Parathyroid adenoma (tissue), 2 donors: Measurements from ENCODE around the gene DCUN1D3.
A peak's percentile ranks its signal among the peaks of the same experiment; 100 is the strongest.

Experiments
- H2AFZ ChIP-seq: fragments of 300-600 bp; sonication (generic); one replicate; pipeline ENCODE4 v1.7.0; 2017; ENCODE audit warnings: antibody characterized with exemption, mild to moderate bottlenecking
- H3K27ac ChIP-seq: fragments of 300-600 bp; sonication (generic); one replicate; pipeline ENCODE4 v1.7.0; 2017
- H3K27me3 ChIP-seq: fragments of 300-600 bp; sonication (generic); one replicate; pipeline ENCODE4 v1.7.0; 2017; ENCODE audit warnings: low read length; ENCODE audit not compliant: control insufficient read depth, insufficient read depth
- H3K36me3 ChIP-seq: fragments of 300-600 bp; sonication (generic); one replicate; pipeline ENCODE4 v1.7.0; 2017; ENCODE audit warnings: low read length; ENCODE audit not compliant: control insufficient read depth, insufficient read depth
- H3K4me1 ChIP-seq: fragments of 300-600 bp; sonication (generic); one replicate; pipeline ENCODE4 v1.7.0; 2017; ENCODE audit warnings: control low read depth
- H3K4me2 ChIP-seq: fragments of 300-600 bp; sonication (generic); one replicate; pipeline ENCODE4 v1.7.0; 2017; ENCODE audit warnings: low read length
- H3K4me3 ChIP-seq: fragments of 300-600 bp; sonication (generic); one replicate; pipeline ENCODE4 v1.7.0; 2017; ENCODE audit warnings: low read depth, low read length
- H3K79me2 ChIP-seq: fragments of 300-600 bp; sonication (generic); one replicate; pipeline ENCODE4 v1.7.0; 2017; ENCODE audit warnings: control low read depth
- H3K9ac ChIP-seq: fragments of 300-600 bp; sonication (generic); one replicate; pipeline ENCODE4 v1.7.0; 2017; ENCODE audit warnings: mild to moderate bottlenecking
- H3K9me3 ChIP-seq: fragments of 300-600 bp; sonication (generic); one replicate; pipeline ENCODE4 v1.7.0; 2017; ENCODE audit warnings: low read length; ENCODE audit not compliant: control insufficient read depth
- TF ChIP-seq, protein P1 (sequence below): fragments of 300-600 bp; sonication (generic); IDR thresholded peaks from one replicate; pipeline ENCODE4 v1.7.0; 2017; ENCODE audit warnings: antibody characterized with exemption, mild to moderate bottlenecking
- donor health status: primary hyperparathyroidism.

Gene DCUN1D3

DNA sequence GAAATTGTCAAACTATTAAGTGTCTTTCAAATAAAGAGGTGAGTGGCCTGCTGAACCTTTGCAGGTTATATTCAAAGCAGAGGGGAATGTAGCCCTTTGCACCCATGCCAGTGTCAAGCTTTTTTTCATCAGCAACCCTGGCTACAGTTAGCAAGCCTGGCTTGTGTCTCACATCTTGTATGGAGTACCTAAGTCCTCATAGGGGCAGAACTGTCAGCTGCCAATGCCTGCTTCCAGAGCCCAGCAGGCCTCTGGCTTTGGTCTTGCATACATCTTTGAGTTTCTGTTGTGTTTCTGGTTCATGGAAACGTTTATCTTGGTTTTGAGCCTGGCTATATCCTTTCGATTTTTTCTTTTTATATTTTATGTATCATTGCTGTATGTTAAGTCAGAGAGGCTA lies 67.1 kb downstream of the DCUN1D3 start:
- peaks cover 6% of the 10 kb centered on the region for H3K36me3 ChIP-seq

DNA sequence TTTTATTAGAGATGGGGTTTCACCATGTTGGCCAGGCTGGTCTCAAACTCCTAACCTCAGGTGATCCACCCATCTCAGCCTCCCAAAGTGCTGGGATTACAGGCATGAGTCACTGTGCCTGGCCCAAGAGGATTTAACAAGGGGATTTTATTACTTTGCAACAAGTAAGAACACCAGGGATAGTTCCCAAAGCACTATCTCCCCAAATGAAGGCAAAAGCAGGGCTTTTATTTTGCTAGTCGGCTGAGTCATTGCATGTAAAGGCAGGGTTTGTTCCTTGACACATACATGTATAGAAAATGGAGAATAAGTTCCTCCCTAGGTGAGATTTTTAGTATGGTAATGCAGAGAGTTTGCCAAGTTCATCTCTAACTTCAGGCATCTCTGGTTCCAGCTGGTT lies 69.8 kb downstream of the DCUN1D3 start:
- Histone ChIP-seq H3K9ac (no peak overlapping the region), H3K27me3 (no peaks in the 10 kb centered on the region), H3K79me2 (no peaks in the 10 kb centered on the region), H3K36me3 (peaks cover 4% of the 10 kb centered on the region), H3K4me2 (no peak overlapping the region), H3K4me1 (peaks cover 22% of the 10 kb centered on the region), H3K4me3 (no peak overlapping the region), H2AFZ (no peak overlapping the region), H3K27ac (no peak overlapping the region), H3K9me3 (no peaks in the 10 kb centered on the region)
- TF ChIP-seq, protein P1, sequence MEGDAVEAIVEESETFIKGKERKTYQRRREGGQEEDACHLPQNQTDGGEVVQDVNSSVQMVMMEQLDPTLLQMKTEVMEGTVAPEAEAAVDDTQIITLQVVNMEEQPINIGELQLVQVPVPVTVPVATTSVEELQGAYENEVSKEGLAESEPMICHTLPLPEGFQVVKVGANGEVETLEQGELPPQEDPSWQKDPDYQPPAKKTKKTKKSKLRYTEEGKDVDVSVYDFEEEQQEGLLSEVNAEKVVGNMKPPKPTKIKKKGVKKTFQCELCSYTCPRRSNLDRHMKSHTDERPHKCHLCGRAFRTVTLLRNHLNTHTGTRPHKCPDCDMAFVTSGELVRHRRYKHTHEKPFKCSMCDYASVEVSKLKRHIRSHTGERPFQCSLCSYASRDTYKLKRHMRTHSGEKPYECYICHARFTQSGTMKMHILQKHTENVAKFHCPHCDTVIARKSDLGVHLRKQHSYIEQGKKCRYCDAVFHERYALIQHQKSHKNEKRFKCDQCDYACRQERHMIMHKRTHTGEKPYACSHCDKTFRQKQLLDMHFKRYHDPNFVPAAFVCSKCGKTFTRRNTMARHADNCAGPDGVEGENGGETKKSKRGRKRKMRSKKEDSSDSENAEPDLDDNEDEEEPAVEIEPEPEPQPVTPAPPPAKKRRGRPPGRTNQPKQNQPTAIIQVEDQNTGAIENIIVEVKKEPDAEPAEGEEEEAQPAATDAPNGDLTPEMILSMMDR: no peak

More for the DNA sequence above, 67.1 kb downstream of the DCUN1D3 start:
- no peak overlapping the region for H3K27ac ChIP-seq
- peaks cover 2% of the 10 kb centered on the region for H3K79me2 ChIP-seq
- no peak overlapping the region for H3K4me3 ChIP-seq
- no peak overlapping the region for H2AFZ ChIP-seq
- no peak overlapping the region for H3K9ac ChIP-seq
- H3K4me1 ChIP-seq: peaks cover 5% of the 10 kb centered on the region
- H3K9me3 ChIP-seq: no peaks in the 10 kb centered on the region
- H3K4me2 ChIP-seq: no peak overlapping the region
- no peaks in the 10 kb centered on the region for H3K27me3 ChIP-seq
- TF ChIP-seq, protein P1: no peak

DNA sequence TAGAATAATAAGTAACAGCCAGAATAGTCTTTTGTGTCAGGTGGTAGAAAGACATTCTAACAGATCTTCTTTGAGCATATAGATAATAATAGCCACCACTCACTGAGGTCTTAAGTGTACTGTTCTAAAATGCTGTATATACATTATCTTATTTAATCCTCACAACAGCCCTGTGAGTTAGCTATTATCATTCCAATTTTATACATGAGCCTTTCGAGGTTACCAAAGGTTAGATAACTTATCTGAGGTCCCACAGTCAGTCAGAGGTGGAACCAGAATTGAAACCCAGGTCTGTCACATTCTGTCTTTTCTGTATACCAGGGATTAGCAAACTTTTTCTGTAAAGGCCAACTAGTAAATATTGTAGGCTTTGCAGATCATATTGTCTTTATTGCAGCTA lies 70.6 kb downstream of the DCUN1D3 start:
- Histone ChIP-seq H3K9me3 (no peaks in the 10 kb centered on the region), H2AFZ (no peak overlapping the region), H3K27me3 (no peaks in the 10 kb centered on the region), H3K27ac (no peak overlapping the region), H3K9ac (no peak overlapping the region), H3K4me3 (no peak overlapping the region), H3K79me2 (no peaks in the 10 kb centered on the region), H3K4me2 (no peak overlapping the region), H3K36me3 (peaks cover 4% of the 10 kb centered on the region), H3K4me1 (peaks cover 31% of the 10 kb centered on the region)
- TF ChIP-seq, protein P1: no peak

- Histone ChIP-seq H3K27me3 (no peaks in the 10 kb centered on the region), H3K27ac (peak overlapping the region; percentile 83), H3K4me2 (peak overlapping the region; percentile 43), H3K9me3 (no peaks in the 10 kb centered on the region), H3K79me2 (peaks cover 6% of the 10 kb centered on the region), H2AFZ (peak overlapping the region; percentile 19), H3K4me3 (peak overlapping the region; percentile 22), H3K4me1 (peaks cover 48% of the 10 kb centered on the region), H3K36me3 (peaks cover 4% of the 10 kb centered on the region), H3K9ac (no peak overlapping the region)
- TF ChIP-seq, protein P1: no peak
Measured at GRCh38 chr16:20826039-20826566, 74.1 kb downstream of the DCUN1D3 start.
